DMS53 (cell line): ENCODE data around the gene ZNF526.
A peak's percentile ranks its signal among the peaks of the same experiment; 100 is the strongest.

ENCODE experiments used
- DNase-seq: peaks from one replicate; lab custom pipeline; 2025; lab: John Stamatoyannopoulos, UW

ZNF526 gene

DNA sequence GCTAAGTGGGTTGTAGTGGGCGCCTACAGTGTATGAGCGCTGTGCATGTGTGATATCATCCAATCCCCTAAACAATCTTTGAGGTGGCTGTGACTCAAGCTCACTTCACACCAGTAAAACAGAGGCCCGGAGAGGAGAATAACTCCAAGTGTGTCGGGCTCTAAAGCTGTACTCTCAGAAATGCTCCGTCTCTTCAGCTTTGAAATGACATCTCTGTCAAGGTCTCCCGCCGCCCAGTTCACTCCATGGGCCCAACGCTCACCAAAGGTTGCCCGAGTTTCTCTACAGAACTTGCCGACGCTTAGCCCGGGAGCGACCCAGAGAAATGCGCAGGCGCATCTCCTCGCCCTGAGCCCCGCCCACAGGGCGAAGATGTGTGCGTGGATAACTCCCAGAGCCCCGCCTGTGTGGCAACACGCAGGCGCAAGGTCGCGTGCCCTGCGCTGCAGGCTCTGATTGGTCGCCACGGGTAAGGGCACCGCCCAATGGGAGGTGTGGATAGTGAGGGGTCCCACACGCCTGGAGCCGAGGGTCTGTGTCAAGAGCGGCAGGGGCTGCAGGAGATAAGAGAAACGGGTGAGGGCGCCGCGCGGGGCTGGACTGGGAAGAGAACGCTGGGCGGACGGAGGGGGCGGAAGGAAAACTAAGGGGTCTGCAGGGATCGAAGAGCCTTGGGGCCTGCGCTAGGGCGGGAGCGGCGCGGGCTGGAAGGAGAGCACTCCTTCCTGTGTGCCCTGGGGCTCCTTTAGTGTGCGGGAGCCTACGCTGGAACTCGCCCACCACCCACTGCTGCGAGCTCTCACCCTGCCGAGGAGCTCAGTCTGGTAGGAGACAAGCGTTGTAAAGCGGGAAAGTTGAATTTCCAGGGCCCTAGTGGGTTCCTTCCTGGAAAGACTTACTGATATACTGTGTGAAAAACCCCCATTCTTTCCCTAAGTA is at the start of gene ZNF526:
Gene ZNF526 (plus strand): TSS at position 501 of the 939 bp plus-strand sequence. CDS start 4,092 bp downstream, outside the sequence.
- peak; percentile 99 for DNase-seq

DNA sequence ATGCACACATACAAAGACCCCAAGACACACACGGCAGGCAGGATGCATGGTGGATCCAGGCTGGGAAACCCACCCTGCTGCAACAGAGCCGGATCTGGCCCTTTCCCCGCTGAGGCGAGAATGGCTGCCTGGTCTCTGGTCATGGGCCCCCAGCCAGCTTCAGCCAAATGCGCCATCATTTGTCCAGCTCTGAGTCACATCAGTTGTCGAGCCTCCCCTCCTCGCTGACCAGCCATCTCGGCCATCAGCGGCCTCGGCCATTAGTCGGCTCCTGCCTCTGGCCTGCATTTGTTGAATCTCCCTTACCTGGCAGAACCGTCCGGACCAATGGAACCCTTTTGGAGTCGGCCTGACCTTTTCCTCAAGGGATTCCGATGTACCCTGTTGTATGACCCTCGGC is 49.4 kb upstream of the ZNF526 start:
- DNase-seq = no peak

GRCh38 chr19:42172261-42172660 is 47.9 kb upstream of the ZNF526 start:
- peak; percentile 97 for DNase-seq

- DNase-seq = no peak
Measured at GRCh38 chr19:42173695-42174094, 46.4 kb upstream of the ZNF526 start.

DNA sequence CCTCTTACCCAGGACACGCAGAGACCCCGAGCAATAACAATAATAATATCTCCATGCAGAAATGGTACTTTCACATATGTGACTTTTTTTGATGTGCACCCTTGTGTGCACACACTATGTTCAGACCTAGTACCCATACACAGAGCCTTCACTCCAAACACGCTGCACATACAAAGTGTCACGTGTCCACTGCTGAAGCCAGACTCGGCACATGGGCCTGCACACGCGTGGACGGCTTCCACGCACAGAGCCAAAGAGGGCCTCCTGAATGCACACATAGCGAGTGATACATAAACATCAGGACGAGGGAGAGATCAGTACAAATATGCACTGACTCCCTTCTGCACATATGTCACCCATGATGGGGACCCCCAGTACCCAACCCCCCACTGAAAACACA is 45.9 kb upstream of the ZNF526 start:
- DNase-seq = no peak

GRCh38 chr19:42174958-42175734 is 45.0 kb upstream of the ZNF526 start:
- DNase-seq = no peak

DNA sequence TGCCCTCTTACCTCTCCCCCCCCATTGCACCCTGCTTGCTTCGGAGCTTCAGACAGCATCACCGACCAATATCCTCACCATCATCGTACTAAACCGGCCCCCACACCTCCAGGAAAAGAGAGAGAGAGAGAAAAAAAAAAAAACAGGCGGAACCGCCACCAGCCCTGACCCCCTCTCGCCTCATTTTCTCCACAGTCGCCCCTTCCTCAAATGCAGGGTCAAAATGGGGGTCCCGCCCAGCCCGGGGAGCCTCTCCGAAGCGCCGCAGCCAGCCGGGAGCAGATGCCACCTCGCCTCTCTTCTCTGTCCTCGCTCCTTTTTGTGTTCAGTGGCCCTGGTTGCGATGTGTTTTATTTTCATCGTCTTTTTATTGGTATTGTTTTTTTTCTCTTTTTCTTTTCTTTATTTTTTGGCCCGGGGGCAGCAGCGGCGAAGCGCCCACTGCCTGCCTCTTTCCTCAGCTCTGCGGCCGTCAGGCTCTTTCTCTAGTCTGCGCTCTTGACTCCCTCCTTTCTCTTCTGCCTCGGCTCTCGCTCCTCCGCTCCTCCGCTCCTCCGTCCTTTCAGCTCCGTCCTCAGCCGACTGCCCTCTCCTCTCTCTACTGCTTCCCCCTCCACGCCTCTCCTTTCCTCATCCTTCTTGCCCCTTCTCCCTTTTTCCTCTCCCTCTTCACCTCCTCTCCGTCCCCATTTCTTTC is 44.0 kb upstream of the ZNF526 start:
- peak; percentile 64 for DNase-seq

DNA sequence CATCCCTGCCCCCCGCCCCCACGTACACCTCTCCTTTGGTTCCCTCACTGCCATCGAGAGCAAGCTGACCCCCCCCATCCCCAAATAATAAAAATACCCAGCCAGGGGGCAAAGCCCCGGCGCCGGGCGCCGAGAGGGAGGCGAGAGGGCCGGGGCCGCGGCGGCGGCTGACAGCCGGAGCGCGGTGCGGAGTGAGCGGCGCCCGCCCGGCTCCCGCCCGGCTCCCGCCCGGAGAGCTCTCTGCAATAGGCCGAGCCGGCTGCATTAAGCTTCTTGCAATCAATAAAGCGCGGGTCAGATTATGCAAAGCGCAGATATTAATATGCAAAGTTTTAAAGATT is 43.5 kb upstream of the ZNF526 start:
- DNase-seq = no peak

DNA sequence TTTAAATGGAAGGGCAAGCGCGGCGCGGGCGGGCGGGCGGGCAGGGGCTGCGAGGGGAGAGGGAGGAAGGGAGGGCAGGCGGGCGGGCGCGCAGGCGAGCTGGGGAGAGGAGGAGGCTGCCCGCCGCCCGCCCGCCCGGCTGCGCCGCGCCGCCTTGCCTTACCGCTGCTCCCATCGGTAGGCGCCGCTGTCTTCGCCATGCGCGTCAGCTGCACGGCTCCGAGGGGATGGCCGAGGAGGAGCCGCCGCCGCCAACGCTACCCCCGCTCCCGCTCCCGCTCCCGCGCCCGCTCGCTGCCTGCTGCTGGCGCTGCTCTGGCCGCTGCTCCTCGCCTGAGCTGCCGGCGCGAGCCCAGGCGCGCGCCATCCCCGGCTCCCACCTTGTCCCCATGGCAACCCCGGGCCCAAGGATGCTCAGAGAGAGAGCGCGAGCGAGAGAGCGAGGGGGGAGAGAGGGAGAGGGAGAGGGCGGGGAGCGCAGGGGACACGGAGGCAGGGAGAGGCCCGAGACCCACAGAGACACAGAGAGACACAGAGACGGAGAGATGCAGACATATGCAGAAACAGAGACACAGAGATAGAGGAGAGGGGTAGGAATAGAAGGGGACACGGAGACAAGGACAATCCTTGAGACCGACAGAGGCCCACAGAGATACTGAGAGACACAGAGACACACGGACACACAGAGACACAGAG is 43.0 kb upstream of the ZNF526 start:
- DNase-seq = peak; percentile 94

DNA sequence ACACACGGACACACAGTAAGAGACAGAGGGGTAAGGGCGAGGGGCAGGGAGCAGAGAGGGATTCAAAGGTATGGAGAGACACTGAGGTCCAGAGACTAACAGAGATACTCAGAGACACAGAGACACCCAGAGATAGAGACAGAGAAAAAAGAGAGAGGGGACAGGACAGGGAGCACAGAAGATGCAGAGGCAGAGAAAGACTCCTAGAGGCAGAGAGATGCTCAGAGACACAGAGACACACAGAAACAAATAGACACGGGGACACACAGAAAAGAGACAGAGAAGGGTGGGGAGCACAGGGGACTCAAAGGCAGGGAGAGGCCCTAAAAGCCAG is 42.5 kb upstream of the ZNF526 start:
- DNase-seq = no peak

GRCh38 chr19:42178791-42179674 is 41.1 kb upstream of the ZNF526 start:
- peak; percentile 34 for DNase-seq

DNA sequence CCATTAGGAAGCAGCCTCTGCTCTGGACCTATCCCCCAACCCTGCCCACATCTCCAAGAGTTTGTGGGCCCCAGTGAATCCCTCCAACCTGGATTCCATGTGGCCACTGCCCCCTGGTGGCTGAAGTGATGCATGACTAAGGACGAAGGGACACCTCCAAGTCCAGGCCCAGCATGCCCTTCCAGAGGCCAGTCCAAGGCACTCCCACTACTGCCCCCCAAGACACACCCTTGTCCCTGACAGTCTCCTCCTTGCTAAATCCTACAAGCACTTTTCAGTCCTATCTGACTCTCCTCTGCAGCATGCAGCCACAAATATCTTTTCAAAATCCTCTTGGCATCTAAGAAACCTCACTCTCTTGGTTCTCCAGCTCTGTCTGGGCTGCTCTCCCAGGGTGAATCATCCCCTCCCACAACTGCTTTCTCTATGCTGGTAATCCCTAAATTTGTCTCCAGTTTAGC is 35.7 kb upstream of the ZNF526 start:
- peak; percentile 88 for DNase-seq

- DNase-seq = no peak
Measured at GRCh38 chr19:42185277-42185676, 34.8 kb upstream of the ZNF526 start.

- DNase-seq = no peak
Measured at GRCh38 chr19:42188665-42189064, 31.4 kb upstream of the ZNF526 start.

- DNase-seq = no peak
Measured at GRCh38 chr19:42189133-42189532, 31.0 kb upstream of the ZNF526 start.

GRCh38 chr19:42191330-42191729 is 28.8 kb upstream of the ZNF526 start:
- DNase-seq = peak; percentile 54

GRCh38 chr19:42191855-42192254 is 28.3 kb upstream of the ZNF526 start:
- DNase-seq = peak; percentile 99

DNA sequence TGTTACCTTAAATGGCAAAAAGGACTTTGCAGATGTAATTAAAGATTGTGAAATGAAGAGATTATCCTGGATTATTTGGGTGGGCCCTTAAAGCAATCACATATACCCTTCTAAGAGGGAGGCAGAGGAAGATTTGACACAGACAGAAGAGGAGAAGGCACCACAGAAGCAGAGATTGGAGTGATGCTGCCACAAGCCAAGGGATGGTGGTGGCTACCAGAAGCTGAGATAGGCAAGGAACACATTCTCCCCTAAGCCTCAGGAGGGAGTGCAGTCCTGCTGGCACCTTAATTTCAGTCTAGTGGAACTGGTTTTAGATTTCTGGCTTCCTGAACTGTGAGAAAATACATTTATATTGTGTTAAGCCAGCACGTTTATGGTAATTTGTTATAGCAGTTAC is 26.8 kb upstream of the ZNF526 start:
- DNase-seq = no peak

GRCh38 chr19:42193706-42194105 is 26.4 kb upstream of the ZNF526 start:
- peak; percentile 32 for DNase-seq

DNA sequence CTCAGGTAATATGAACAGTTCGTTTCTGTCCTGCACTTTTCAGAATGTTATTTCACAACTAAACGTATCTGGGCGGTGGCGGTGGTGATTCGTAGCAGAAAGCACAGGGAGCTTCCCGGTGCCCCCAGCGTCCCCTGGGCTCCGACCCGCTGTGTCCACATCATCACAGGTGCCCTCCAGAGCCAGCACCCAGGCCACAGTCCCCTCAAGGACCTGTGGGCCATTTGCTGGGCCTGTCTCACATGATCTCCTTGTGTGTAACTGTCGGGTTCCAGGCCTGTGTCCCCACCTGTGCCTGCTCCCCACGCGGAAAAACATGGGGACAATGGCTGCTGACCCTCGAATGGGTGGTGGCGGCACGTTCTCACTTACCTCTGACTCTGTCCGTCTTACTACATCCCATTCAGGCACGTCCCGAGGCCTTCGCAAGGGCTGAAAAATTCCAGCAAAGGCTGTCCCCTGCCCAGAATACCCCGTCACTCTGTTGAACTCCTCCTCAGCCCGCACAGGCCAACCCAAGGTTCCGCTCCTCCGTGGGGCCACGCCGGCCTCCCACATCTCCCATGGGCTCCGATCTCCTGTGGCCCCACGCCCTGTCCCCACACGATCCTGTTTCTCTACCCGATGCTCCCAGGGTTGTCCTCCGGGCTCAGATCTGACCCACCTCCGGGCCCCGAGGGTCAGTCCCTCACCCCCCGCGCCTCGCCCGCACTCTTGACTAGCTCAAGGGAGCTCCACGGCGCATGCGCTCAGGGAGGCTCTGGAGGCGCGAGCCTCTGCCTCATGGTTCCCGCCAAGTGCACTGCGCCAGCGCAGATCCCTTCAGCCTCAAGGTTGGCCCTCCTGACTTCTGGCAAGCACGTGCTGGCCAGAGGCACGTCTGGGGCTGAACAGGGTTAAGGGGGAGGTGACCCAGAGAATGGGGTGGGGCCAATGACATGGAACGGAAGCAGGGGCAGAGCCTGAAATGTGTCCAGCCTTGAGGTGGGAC is 23.8 kb upstream of the ZNF526 start:
- DNase-seq = no peak
